Suppressor macrophage treated with lipopolysaccharide for 1 hour (primary cell): Measurements from ENCODE around the gene ZFX.

Experiments
- DNase-seq, 3 donors: peaks; one replicate each; pipeline ENCODE4 v3.0.0-alpha.2; 2020 to 2022

The ZFX gene

GRCh38 chrX:24242649-24243175 is 93.2 kb downstream of the ZFX start:
- peak; percentile 59 to 65 (median 65) for DNase-seq

GRCh38 chrX:24243188-24243587 is 93.7 kb downstream of the ZFX start:
- DNase-seq: no peak

GRCh38 chrX:24243692-24244091 is 94.2 kb downstream of the ZFX start:
- DNase-seq: peak in 2 of 3 donors; percentile 18 to 51

GRCh38 chrX:24245202-24245601 is 95.7 kb downstream of the ZFX start:
- DNase-seq: no peak

- DNase-seq: no peak
Measured at GRCh38 chrX:24248042-24248441, 98.5 kb downstream of the ZFX start.

- DNase-seq: no peak
Measured at GRCh38 chrX:24253030-24253429, 103.5 kb downstream of the ZFX start.

- DNase-seq: no peak
Measured at GRCh38 chrX:24253469-24253868, 103.9 kb downstream of the ZFX start.

GRCh38 chrX:24257011-24257410 is 107.5 kb downstream of the ZFX start:
- DNase-seq: no peak

GRCh38 chrX:24259544-24260240 is 110.2 kb downstream of the ZFX start:
- DNase-seq: peak; percentile 73 to 79 (median 77)

- peak; percentile 74 to 79 (median 76) for DNase-seq
Measured at GRCh38 chrX:24260842-24261550, 111.5 kb downstream of the ZFX start.

GRCh38 chrX:24262309-24262708 is 112.8 kb downstream of the ZFX start:
- no peak for DNase-seq

- DNase-seq: no peak
Measured at GRCh38 chrX:24264383-24264782, 114.9 kb downstream of the ZFX start.
